Ovary (tissue), 3 donors: Measurements from ENCODE around the gene AMBRA1.

ENCODE experiments used
- EP300 ChIP-seq: sonication (generic); formaldehyde crosslinking; IDR thresholded peaks from one replicate; pipeline ENCODE4 v1.6.1; 2017; ENCODE audit warnings: antibody characterized with exemption
- POLR2A ChIP-seq: fragments of 450-650 bp; IDR thresholded peaks from one replicate; pipeline ENCODE4 v1.6.1; 2017; ENCODE audit warnings: antibody characterized with exemption, mild to moderate bottlenecking, moderate library complexity
- TF ChIP-seq, protein P1 (sequence below), 3 donors: fragments of 450-650 bp in 2 of 3; fragments of 200-600 bp in 1 of 3; IDR thresholded peaks; one replicate each; pipeline versions ENCODE4 v1.5.1 to v1.8.0; 2016 to 2022; ENCODE audit warnings: antibody characterized with exemption in 3 of 3, mild to moderate bottlenecking in 1 of 3
- donor health status: DM: no; HTN: no; CAD: no.

GRCh38 chr11:46422588-46422987, 171.2 kb downstream of the AMBRA1 start:
- TF ChIP-seq, protein P1, sequence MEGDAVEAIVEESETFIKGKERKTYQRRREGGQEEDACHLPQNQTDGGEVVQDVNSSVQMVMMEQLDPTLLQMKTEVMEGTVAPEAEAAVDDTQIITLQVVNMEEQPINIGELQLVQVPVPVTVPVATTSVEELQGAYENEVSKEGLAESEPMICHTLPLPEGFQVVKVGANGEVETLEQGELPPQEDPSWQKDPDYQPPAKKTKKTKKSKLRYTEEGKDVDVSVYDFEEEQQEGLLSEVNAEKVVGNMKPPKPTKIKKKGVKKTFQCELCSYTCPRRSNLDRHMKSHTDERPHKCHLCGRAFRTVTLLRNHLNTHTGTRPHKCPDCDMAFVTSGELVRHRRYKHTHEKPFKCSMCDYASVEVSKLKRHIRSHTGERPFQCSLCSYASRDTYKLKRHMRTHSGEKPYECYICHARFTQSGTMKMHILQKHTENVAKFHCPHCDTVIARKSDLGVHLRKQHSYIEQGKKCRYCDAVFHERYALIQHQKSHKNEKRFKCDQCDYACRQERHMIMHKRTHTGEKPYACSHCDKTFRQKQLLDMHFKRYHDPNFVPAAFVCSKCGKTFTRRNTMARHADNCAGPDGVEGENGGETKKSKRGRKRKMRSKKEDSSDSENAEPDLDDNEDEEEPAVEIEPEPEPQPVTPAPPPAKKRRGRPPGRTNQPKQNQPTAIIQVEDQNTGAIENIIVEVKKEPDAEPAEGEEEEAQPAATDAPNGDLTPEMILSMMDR (IDR thresholded peaks at IDR 0.05), result no peak
- TF ChIP-seq POLR2A (no peak), EP300 (no peak)
